Suppressor macrophage treated with lipopolysaccharide for 4 hours (primary cell): ENCODE data around the gene CLRN2.

ENCODE experiments used
- DNase-seq: peaks from one replicate; pipeline ENCODE4 v3.0.0-alpha.2; 2020

The CLRN2 gene, protein sequence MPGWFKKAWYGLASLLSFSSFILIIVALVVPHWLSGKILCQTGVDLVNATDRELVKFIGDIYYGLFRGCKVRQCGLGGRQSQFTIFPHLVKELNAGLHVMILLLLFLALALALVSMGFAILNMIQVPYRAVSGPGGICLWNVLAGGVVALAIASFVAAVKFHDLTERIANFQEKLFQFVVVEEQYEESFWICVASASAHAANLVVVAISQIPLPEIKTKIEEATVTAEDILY

DNA sequence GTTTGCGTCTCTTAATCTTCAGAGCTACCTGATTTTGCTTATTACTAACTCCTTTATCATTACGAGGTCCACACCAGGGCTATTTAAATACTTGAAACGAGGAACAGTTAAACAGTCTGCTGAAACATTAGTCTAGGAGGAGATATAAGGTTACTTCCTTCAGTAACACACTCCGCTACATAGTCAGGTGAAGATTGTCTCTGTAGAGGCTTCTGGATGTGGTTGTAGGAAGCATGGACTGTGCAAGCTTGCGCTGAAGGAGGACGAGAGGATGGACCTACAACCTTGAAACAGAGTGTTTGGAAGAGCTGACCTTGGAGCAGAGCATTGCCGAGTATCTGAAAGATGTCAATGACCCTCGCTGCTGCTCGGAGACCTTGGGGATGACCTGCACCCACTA lies at the start of gene CLRN2:
CLRN2 (plus strand) TSS at position 301 of the 400 bp plus-strand sequence. CDS start 102 bp downstream, outside the sequence.
- DNase-seq = no peak

GRCh38 chr4:17468619-17469221 lies 46.2 kb upstream of the CLRN2 start:
- peak; percentile 9 for DNase-seq

GRCh38 chr4:17469931-17470674 lies 44.9 kb upstream of the CLRN2 start:
- DNase-seq = no peak

GRCh38 chr4:17475481-17475880 lies 39.5 kb upstream of the CLRN2 start:
- no peak for DNase-seq

GRCh38 chr4:17476853-17477252 lies 38.1 kb upstream of the CLRN2 start:
- DNase-seq = peak; percentile 61

GRCh38 chr4:17477774-17478472 lies 37.0 kb upstream of the CLRN2 start:
- DNase-seq = no peak

DNA sequence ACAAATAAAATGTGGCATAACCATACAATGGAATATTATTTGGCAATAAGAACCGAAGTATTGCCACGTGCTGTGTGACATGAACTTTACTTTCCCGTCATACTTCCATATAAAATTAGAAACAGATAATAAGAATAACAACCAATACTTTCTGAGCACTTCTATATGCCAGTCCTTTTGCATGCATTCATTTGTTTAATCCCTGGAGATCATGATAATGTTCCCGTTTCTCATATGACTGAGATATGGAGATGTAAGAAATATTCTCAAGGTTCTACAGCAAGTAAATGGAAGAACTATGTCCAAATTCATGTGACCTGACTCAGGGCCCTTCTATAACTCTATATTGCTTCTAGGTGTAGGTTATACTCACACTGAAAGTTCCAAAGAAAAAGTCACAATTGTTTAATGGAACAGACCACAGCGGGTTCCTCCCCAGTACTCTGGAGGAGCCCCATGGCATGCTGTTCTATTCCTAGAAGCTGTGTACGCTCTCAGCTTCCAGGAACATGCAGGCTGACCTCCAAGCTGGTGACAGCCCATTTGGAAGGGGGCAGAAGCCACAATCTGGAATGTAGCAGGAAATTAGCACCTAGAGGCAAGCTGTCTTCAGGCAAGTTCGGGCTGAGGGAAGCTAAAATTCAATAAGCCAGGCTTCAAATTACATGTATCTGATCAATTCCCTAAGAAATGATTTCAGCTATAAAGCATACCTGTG lies 34.6 kb upstream of the CLRN2 start:
- no peak for DNase-seq

GRCh38 chr4:17480955-17481354 lies 34.0 kb upstream of the CLRN2 start:
- DNase-seq = no peak

GRCh38 chr4:17482716-17483115 lies 32.2 kb upstream of the CLRN2 start:
- DNase-seq = no peak

GRCh38 chr4:17489123-17489522 lies 25.8 kb upstream of the CLRN2 start:
- DNase-seq = no peak

GRCh38 chr4:17489721-17490120 lies 25.2 kb upstream of the CLRN2 start:
- DNase-seq = no peak

- DNase-seq = no peak
These were observed 24.3 kb upstream of the CLRN2 start for GRCh38 chr4:17490575-17491059.

- no peak for DNase-seq
These were observed 23.8 kb upstream of the CLRN2 start for GRCh38 chr4:17491196-17491595.

DNA sequence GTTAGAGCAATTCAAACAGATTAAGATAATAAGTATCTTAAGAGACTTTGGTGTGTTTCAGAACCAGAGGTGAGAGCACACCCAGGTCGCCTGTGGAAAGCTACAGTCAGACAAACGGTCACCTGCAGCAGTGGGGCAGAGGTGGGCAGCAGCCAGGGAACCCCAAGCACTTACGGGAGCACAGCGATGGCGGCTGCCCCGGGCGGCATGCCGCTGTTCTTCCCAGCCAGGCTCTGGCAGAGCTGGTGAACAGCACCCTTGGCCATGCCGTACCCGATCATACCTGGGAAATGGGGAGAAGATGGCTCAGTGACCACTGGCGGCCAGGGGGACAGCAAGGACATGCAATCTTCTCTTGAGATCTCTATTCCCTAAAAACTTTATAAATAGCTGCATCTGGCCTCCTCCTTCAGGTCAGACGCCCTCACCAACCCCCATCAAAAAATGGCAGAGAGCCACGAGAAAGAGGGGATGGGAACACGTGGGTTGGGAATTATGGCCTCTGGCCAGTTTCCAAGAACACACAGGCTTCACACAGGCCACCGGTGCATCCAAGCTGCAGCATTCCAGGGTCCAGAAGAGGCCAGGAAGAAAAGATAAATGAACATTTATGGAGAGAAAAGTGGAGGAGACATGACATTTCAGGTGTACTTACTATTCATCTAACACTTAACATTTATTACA lies 22.8 kb upstream of the CLRN2 start:
- no peak for DNase-seq

GRCh38 chr4:17492876-17493275 lies 22.1 kb upstream of the CLRN2 start:
- no peak for DNase-seq

DNA sequence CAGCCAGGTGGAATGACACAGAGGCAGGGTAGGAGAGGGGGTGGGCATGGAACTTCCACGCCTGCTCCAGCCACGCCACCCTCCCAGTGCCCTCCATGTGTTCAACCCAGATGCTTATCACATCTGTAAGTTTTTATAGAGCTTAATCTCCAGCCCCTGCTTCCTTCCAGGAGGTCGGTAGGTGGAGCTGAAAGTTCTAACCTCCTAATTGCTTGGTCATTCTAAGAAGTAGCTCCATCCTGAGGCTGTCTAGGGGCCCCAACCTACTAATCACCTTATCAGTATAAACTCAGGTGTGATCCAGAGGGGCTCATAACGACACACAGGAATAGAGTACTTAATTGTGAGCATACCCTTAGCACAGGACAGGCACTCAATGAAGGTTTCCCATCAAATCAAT lies 21.3 kb upstream of the CLRN2 start:
- no peak for DNase-seq

DNA sequence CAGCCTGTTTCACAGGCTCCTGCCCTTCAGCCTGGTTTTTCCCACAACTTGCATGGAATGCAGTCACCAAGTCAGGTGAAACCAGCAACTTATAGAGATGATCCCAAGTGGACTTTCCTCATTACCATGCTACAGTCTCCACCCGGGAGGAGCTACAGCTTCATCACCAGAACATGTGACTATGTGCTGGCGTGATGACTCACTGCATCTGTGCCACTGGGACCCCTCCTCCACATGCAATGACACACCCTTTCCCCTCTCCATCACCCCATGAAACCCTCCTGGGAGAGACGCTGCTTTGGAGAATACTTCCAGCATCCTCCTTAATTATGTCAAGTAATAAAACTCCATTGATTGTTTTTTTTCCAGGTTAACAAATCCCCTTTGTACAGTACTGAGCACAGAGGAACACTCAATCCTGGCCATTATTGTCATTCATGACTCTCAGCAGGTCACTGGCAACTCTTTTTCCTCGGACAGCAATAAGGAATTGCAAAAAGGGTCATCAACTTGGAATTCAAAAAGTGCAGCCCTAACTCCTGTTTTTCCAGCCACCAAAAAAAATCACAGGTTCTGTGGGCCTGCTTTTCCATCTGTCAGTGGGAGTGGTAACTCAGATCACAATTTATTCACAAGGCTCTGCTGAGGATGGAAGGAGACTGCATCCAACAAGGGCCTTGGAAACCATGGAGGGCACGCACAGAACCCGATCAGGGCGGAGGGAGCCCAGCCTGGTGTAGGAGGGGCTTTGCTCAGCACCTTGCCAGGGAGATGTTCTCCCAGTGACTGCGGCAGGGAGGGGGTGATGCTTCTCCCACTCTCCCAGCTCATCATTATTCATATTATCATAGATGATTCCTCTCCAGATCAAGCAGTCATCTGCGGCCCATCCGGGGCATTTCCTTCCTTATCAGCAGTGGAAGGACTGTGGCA lies 20.4 kb upstream of the CLRN2 start:
- DNase-seq = peak; percentile 27

DNA sequence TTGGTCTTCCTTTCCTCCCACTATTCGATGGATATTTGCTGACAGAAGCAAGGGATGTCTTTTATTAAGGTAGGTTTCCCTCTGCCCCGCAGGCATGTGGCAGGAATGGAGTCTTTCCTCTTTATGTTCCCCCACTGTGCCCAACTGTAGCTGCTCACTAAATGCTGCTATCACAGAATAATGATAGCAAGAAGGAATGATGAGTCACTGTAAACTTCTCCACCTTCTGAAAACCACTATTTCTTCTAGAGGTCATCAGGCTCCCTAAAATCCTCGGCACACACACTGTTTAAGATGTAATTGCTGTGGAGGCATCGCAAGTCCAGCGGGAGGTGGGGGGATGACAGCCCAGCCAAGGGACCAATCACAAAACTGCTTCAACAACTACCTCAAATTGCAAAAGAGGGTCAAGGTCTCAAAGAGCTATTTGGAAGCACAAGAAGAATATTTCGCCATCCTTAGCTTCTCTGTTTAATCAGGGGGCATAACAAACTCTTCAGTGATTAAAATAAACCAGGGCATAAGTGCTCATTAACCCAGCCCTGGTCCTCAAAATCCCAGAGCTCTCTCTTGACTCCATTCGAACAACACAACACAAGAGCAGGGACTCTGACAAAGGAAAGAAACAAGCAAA lies 17.0 kb upstream of the CLRN2 start:
- DNase-seq = no peak

DNA sequence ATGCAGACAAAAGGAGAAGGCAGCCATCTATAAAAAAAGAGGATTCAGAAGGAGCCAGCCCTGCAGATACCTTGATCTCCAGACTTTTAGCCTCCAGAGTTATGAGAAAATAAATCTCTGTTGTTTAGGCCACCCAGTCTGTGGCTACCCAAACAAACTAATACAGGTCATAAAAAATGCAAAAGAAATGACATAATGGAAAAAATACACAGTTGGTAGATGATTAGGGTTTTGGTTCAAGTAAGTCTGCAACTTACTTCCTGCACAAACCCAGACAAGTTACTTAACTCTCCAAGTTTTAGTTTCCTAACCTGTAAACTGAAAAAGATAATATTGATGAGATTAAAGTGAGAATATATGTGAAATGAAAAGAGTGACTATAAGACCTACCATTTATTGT lies 14.4 kb upstream of the CLRN2 start:
- no peak for DNase-seq

- no peak for DNase-seq
These were observed 12.2 kb upstream of the CLRN2 start for GRCh38 chr4:17502756-17503155.
